ENCODE results near the gene TMEM176A. TPM values are rescaled to one million over a fixed set of nuclear protein-coding genes. Genes with fewer than 3 reads are reported as not detected.

The TMEM176A gene
- not detected in 2 replicates for total RNA-seq

DNA sequence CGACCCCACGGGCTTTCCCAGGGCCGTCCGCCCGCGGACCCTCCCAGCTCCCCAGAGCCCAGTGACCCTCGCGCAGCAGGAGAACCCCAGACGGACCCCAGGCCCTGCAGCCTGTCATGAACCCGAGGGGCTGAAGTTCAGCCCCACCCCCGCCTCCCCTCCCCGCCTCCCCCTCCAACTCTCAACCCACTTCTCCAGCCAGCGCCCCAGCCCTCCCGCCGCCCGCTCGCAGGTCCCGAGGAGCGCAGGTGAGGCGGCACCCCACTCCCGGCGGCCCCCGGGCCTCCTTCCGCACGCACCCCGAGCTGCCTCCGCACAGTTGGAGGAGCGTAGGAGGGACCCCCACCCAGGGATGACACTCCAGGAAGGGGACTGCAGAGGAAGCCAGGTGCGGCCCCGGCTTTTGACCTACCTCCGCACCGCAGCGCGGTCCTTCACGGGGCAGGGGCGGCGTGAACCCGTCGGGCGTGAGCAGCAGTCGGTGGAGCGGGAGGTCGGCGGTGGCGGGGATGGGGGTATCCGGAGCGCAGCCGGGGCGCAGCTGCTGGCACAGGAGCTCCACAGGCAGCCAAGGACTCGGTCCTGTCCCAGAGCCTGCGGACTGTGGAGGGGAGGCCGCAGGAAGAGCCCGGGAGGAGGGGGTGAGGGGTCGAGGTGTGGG is at the start of gene TMEM176A:
Gene TMEM176A, plus strand, starts transcription at position 189 of the 661 bp plus-strand sequence. CDS start 782 bp downstream, outside the sequence.
- intact Hi-C loops (cut with micrococcal nuclease) = no loop called here

GRCh38 chr7:150751702-150752101 is 48.9 kb upstream of the TMEM176A start:
- intact Hi-C loops (cut with micrococcal nuclease) = loop anchor here (10.0 kb wide), 1 partner anchor 877 kb away; the partner anchor contains the start of gene ATP6V0E2

DNA sequence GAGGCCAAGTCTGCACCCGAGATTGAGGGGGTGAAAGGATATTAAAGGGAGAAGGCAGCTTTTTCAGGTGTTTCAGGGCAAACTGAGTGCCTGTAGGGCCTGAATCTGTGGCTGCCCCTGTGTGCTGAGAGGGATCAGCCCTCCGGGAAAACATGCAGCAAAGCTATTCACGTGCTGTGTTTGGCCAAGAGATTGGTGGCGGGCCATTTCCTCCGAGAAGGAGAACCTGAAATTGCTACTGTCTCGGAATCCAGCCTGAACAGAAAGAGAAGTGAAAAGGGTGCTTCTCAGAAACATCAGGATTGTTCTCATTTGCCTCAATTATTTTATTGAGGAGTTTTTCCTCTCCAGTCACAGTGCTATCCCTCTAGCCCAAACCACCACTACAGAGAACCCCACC is 47.3 kb upstream of the TMEM176A start:
- intact Hi-C loops (cut with micrococcal nuclease) = loop anchor here (10.0 kb wide), 1 partner anchor 878 kb away; the partner anchor contains the start of gene ATP6V0E2

DNA sequence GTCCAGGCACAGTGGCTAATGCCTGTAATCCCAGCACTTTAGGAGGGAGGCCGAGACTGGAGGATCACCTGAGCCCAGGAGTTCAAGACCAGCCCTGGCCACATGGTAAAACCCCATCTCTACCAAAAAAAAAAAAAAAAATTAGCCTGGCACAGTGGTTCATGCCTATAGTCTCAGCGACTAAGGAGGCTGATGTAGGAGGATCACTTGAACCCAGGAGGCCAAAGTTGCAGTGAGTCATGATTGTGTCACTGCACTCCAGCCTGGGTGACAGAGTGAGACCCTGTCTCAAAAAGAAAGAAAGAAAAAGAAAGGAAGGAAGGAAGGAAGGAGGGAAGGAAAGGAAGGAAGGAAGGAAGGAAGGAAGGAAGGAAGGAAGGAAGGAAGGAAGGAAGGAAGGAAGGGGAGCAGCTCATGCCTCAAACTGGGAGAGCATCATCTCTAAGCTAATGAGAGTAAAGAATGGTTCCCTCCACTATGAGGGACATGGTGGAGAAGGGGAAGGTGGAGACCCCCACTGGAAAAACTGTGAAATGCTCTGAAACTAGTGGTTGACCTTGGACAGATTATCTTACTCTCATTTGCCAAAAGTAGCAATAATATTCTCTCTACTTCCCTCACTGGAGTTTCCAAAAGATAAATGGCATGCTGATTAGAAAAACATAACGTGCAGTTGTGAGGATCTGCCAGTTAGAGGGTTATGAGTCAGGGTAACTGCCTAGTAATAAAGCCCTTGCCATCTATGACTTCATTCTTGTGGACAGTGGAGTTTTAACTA is 46.6 kb upstream of the TMEM176A start:
- intact Hi-C loops (cut with micrococcal nuclease) = loop anchor here (2.0 to 10.0 kb wide), 3 partner anchors 67 to 879 kb away; partner anchors contain the start of gene ATP6V0E2

DNA sequence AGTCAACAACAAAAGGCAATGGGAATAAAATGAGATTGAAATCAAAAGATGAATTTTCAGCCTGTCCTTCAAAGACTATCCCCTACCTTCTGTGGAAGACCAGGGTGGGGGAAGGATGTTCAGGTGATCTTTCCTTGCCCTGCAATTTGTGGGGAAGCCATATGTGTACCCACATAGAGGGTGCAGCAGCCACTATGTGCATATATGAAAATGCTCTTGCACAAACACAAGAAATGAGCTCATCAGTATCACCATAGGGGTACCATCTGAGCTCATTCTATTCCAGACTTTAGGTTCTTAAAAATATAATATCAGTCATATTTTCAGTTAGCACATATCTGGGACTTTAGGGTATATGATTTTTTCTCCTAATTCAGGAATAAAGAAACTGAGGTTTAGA is 45.6 kb upstream of the TMEM176A start:
- intact Hi-C loops (cut with micrococcal nuclease) = loop anchor here (1.0 to 10.0 kb wide), 14 partner anchors 17 to 880 kb away; partner anchors contain the start of genes ACTR3C, ATP6V0E2, GIMAP1 and LRRC61

DNA sequence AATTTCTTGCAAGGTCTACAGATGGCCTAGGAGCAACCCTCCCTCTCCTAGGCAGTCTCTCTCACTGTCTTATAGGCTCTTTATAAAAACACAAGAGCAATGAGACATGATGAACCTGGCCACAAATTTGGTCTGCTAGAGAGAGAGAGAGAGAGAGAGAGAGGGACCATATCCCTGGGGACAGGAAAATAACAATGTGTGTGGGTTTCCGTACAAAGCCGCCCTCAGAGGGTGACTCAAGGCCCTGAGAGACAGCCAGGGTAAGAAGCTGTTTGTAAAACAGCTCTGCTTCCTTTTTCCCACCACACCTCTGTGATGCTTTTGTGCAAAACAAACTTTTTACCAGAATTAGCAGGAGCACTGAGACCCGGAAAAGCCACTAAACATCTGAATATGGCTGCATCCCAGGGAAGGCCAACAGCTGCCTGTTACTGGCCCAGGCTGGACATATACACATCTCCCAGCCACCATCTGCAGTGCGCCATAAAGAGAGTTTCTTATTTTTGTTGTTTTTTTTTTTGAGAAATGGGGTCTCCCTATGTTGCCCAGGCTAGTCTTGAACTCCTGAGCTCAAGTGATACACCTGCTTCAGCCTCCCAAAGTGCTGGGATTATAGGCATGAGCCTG is 45.0 kb upstream of the TMEM176A start:
- intact Hi-C loops (cut with micrococcal nuclease) = loop anchor here (1.0 to 10.0 kb wide), 14 partner anchors 17 to 881 kb away; partner anchors contain the start of genes ACTR3C, ATP6V0E2, GIMAP1 and LRRC61

GRCh38 chr7:150756166-150756565 is 44.4 kb upstream of the TMEM176A start:
- intact Hi-C loops (cut with micrococcal nuclease) = loop anchor here (10.0 kb wide), 1 partner anchor 881 kb away; the partner anchor contains the start of gene ATP6V0E2

- intact Hi-C loops (cut with micrococcal nuclease) = loop anchor here (1.0 to 10.0 kb wide), 5 partner anchors 309 to 882 kb away; partner anchors contain the start of gene ATP6V0E2
Measured at GRCh38 chr7:150756858-150757257, 43.7 kb upstream of the TMEM176A start.

DNA sequence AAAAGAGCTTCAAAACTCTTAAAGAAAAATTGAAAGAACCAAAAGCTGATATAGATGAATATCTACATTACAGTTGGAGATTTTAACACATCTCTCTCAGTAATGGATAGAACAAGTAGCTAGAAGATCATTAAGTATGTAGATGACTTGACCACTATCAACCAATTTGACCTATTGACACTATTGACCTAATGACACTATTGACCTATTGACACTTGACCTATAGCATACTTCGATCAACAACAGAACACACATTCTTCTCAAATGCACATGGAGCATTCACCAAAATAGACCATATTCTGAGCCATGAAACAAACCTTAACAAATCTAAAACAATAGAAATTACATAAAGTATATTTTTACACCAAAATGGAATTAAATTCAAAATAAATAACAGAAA is 41.1 kb upstream of the TMEM176A start:
- intact Hi-C loops (cut with micrococcal nuclease) = loop anchor here (10.0 kb wide), 1 partner anchor 885 kb away; the partner anchor contains the start of gene ATP6V0E2

DNA sequence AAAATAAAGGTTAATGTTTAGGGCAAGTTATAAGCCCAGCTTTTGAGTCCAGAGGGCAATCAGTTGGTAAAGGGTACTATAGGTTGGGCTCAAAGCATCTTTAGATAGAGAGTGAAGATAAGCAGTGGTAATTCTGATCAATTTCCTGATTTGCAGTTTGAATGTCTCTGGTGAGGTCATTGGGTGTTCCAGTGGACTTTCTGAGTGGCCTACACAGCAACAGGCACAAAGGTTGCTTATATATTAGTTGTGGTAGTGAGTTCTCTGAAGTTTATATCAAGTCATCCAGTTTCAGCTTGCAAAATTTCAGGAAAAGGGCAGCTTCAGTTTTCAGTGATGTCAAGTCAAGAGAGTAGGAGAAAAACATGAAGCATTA is 34.2 kb upstream of the TMEM176A start:
- intact Hi-C loops (cut with micrococcal nuclease) = no loop called here

- intact Hi-C loops (cut with micrococcal nuclease) = loop anchor here (10.0 kb wide), 1 partner anchor 245 kb away; no protein-coding TSS in a partner anchor
Measured at GRCh38 chr7:150769768-150770167, 30.8 kb upstream of the TMEM176A start.

GRCh38 chr7:150774131-150774530 is 26.4 kb upstream of the TMEM176A start:
- intact Hi-C loops (cut with micrococcal nuclease) = loop anchor here (10.0 kb wide), 1 partner anchor 241 kb away; no protein-coding TSS in a partner anchor

DNA sequence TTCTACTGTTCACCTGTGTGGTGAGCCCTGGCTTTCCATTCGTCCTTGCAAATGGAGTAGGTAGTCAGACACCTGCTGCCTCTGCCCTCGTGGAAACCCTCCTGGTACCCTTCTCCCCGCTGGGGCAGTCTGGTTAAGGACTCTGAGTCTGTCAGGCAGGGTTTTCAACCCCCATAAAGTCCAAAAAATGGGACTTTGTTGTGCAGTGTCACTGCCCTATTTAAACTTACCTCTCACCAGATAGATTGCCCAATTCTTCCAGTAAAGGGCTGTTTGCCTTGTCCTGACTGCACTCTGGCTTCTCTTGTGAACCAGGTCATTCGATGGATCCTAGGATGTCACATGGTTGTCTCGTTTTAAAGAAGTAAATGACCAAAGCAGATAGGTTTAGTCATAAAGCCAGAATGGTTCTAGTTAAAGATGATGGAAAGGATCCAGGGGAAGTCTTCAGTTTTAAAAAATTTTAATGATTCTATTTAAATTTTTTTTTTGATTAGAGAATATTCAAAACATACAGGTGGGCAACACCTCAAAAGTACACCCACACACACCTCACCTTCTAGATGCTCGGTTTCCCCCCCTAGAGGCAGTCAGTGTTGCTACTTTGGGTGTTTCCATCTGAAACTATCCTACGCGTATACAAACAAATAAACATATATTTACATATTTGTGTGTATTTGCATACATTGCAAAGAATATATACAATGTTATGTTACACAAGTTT is 22.4 kb upstream of the TMEM176A start:
- intact Hi-C loops (cut with micrococcal nuclease) = loop anchor here (1.0 to 10.0 kb wide), 5 partner anchors 99 to 491 kb away; no protein-coding TSS in a partner anchor

DNA sequence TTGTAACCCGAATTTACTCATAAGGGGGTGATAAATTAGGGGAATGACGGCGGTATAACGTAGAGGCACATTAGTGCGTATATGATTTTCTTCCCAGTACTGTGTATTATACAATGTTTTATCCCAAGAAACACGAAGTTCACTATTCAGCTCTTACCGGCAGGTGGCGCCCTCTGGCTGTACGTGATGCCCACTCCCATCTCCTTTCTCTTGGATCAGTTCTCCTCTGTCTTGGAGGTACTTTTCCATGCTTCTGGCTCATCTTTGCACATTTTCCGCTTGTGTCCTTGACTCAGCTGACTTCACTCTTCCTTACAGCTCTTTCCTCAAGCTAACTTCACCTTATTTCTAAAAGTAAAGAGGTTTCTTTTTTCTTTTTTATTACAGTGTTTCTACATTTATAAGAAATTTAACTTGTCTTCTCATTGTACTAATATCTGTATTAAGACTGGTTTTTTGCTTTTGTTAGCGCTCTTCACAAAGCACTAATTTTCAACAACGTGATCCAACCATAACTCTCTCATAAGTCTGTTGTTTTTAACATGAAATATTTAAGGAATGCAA is 21.7 kb upstream of the TMEM176A start:
- intact Hi-C loops (cut with micrococcal nuclease) = loop anchor here (1.0 to 10.0 kb wide), 5 partner anchors 98 to 492 kb away; no protein-coding TSS in a partner anchor

GRCh38 chr7:150780292-150780691 is 20.3 kb upstream of the TMEM176A start:
- intact Hi-C loops (cut with micrococcal nuclease) = no loop called here

GRCh38 chr7:150781103-150781502 is 19.5 kb upstream of the TMEM176A start:
- intact Hi-C loops (cut with micrococcal nuclease) = no loop called here

- intact Hi-C loops (cut with micrococcal nuclease) = no loop called here
Measured at GRCh38 chr7:150781961-150782360, 18.6 kb upstream of the TMEM176A start.

DNA sequence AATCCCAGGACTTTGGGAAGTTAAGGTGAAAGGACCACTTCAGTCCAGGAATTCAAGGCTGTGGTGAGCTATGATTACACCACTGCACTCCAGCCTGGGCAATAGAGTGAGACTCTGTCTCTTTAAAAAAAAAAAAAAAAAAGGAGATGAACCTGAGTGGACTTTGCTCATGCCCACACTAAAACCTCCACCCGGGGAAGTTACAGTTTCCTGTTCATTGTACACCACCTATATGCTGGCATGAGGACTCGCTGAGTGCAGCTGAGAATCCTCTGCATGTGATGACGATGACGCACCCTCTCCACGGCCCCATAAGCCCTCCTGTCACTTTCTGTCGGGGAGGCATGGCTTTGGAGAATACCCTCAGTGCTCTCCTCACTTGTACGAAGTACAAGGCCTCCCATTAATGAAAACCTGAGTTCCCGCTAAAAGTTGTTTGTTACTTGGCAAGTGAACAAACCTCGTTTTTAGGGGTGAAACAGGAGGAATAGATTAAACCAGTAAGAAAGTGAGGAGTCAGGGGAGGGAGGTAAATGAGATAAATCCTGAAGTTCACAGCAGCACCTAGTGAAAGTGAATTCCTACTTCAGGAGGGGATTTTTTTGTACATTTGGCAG is 16.3 kb upstream of the TMEM176A start:
- intact Hi-C loops (cut with micrococcal nuclease) = no loop called here

DNA sequence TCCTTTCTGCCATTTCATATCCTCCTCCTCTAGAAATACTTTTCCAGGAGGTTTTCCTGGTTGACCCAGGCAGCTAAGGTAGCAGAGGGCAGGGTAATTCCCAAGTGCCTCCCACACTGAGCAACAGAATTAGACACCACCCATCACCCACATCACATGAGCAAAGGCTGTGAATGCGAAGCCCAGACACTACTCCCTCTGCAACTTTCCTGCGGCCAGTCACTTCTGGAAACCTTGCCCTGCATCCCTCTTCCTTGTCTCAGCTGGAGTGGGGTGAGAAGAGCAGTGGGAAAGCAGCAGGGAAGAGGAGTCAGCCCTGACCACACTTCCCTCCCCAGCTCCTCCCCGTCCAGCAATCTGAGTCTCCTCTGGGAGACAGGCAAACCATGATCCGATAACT is 15.6 kb upstream of the TMEM176A start:
- intact Hi-C loops (cut with micrococcal nuclease) = no loop called here
